Stimulated activated naive CD4-positive, alpha-beta T cell (primary cell): ENCODE measurements around the gene SEMA5A.

ENCODE experiments used
- DNase-seq, 6 experiments: peaks; one replicate each; lab custom pipeline; 2025; lab: John Stamatoyannopoulos, UW

Gene SEMA5A

GRCh38 chr5:9058666-9059065 is 487.2 kb downstream of the SEMA5A start:
- DNase-seq: no peak

- no peak for DNase-seq
Observed at GRCh38 chr5:9058161-9058560, 487.7 kb downstream of the SEMA5A start.

GRCh38 chr5:9057406-9058000 is 488.4 kb downstream of the SEMA5A start:
- no peak for DNase-seq

DNA sequence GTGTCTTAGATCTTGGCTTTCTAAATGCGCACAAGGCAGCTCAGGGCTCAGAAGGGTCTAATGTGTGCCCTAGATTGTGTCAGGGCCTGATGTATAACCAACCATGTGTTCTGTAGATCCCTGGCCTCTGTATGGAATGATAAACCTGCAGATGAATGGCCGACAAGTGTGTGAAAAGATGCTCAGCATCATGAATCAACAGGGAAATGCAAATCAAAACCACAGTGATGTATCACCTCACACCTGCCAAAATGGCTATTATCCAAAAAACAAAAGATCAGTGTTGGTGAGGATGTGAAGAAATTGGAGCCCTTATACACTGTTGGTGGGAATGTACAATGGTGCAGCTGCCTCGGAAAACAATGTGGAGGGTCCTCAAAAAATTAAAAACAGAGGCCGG is 489.8 kb downstream of the SEMA5A start:
- no peak for DNase-seq

DNA sequence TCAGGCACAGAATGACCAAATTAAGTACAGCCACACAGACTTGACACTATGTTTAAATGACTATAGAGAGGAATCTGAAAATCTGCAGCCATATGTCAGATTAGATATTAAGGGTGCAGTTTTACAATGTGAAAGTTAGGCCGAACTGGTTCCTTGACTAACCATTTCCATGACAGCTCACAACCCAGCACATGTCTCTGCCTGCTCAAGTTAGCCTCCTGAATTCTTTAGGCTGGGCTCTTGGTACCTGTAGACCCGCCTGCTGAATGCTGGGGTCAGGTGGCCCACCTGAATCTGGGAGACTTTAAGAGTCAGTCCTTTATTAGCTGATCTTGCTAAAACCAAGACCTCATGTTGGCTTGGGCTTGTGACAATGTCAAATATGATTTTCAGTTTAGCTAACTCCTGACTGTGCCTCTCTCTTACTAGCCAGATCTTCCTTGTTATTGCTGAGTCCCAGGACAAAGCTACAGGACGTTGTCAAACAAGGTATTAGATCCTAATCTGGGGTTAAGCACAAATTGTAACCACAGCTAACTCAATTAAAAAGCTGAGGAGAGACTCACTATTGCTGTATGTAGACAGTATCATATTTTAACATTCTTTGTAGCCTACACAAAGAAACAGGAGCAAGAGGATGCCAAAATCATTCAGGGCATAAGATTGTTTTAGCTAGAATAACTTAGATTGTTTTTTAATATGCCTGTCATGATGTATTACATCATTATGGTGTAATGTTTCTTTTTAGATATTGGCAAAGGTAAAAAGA is 490.9 kb downstream of the SEMA5A start:
- no peak for DNase-seq

GRCh38 chr5:9054322-9054721 is 491.6 kb downstream of the SEMA5A start:
- DNase-seq: no peak

DNA sequence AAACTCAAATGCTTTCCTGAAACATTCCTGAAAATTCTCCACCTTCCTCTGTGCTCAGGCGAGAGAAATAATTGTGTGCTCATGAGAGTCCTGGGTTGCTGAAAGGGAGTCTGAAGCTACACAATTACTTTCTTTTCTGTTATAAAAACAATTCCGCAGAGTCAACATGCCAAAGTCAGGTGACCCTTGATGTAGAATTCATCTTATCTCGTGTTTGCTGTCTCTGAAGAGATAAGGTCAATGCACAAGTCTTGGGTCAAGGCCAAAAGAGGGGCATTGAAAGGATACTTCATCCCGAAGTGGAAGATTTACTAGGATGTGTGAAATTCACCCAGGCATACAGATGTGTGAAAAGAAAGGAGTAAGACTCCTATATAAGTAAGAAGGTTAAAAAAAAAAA is 493.5 kb downstream of the SEMA5A start:
- no peak for DNase-seq

- DNase-seq: no peak
Observed at GRCh38 chr5:9051779-9052178, 494.1 kb downstream of the SEMA5A start.

DNA sequence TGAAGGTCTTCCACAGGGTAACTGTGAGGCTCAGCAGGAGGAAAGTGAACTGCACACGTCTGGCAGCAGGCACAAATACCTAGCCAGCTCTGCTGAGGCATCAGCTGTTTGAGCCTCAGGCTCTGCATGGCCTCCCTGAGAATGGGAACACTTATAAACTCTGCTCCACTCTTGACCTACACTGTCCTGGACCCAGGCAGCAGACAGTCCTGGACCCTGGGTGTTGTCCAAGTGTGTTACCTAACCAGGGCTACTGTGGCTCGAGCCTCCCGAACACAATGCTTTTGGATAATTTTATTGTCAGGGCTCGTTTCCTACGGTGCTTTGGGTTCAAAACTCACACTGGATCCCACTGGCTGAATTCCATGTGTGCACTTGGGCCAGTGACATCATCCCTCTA is 497.9 kb downstream of the SEMA5A start:
- DNase-seq: no peak

DNA sequence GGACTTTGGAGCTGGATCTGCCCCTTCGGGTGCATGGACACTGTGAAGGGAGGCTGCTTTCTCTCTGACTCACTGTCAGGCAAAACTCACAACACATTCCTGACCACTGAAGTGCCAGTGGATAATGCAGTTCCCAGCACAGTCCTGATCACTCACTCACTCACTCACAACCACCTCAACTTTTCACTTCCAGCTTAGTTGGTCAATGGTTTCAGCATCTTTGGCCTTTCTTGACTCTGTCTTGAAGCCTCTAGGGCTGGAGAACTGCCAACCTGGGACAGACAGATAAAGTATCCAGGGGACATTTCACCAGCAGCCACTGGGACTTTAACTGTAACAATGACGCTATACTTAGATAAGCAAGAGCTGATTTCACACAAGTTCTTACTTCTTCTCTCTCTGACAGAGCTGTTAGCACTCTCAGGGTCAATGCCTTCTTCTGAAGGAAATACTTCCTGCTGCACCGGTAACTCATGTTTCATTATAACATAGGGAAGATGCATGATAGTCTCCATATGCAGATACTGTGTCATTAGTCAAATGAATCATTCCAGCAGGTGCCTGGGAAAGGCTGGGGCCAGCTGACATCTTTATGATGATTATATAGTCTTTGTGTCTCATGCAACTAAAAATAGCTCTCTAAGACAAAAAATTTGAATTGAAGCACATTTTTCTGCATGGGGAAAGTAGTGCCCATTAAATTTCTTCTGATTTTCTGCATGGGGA is 499.0 kb downstream of the SEMA5A start:
- DNase-seq: no peak

GRCh38 chr5:9045946-9046345 is 499.9 kb downstream of the SEMA5A start:
- DNase-seq: no peak

GRCh38 chr5:9042241-9042640 is 503.6 kb downstream of the SEMA5A start:
- no peak for DNase-seq

GRCh38 chr5:9040475-9040874 is 505.4 kb downstream of the SEMA5A start:
- no peak for DNase-seq

DNA sequence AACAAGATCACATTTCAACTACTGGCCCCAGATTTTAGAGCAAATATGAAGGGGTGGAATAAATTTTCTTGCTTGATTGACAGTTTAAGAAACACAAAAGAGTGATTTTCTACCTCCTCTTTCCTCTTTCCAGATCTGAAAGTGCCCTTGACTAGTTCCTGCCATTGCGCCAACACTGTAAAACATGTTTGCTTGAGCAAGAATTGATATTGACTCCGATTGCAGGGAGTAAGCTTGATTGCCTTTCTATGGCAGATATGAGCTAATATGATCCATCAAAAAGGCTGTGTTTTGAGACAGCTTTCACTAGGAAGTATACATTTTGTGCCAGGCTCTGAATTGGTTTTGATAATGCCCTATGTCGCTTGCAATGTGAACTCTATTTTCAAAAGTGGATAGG is 508.8 kb downstream of the SEMA5A start:
- DNase-seq: no peak

DNA sequence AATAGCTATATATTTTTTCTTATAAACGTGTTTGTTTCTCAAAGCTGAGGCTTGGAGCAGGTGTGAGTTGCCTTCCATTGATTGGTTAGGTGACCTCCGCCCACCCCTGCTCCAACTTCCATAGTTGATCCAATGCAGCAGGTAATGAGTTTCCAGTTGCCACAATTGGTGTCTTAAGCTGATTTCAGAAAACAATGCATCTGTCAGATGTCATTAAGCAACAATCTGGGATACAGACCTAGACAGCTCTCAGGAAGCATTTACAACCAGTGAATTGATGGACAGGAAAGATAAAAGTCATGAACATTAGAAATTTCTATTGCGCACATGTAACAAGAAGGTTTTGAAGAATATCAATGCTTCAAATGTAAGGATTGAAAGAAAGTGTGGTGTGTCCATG is 510.5 kb downstream of the SEMA5A start:
- no peak for DNase-seq

DNA sequence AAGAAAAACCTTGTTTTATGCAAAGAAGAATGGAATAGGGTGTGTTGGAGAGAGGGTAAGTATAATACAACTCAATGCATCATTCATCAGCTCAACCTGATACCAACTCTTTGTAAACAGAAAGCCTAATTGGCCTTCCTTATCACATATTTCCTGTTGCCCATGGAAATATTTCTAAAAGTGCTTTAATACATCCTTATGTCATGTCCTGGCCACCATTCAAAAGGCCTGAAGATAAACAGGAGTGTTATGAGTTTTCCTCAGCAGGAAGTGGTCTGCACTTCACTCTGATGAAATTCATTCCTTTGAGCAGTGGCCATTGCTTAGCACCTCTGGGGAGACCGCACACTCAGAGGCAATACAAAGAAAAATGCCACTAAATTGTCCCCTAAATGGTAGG is 511.2 kb downstream of the SEMA5A start:
- no peak for DNase-seq

- no peak for DNase-seq
Observed at GRCh38 chr5:9033524-9033923, 512.4 kb downstream of the SEMA5A start.

DNA sequence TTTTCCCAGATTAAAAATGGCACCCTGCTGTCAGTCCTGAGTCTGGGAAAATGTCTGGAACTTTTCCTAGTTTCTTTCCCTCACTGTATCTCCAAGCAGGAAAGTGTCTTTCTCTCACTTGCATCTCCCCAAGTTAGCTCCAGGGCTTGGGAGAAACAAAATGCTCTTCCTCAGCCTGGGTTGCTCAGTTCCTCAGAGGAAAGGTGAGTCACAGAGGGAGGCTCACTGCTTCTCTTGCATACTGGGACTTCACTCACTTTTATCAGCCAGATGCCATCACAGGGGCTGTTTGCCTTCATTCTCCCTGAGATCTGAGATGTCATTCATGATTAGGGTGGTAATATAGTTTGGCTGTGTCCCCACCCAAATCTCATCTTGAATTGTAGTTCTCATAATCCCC is 519.9 kb downstream of the SEMA5A start:
- no peak for DNase-seq

DNA sequence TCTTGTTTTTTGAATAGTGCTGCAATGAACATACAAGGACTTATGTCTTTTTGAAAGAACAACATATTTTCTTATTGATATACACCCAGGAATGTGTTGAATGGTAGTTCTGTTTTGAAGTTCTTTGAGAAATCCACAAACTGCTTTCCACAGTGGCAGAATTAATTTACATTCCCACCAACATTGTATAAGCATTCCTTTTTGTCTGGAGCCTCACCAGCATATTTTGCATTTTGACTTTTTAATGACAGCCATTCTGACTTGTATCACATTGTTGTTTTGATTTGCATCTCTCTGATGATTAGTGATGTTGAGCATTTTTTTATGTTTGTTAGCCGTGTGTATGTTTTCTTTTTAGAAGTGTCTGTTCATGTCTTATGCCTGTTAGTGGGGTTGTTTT is 524.9 kb downstream of the SEMA5A start:
- DNase-seq: no peak

DNA sequence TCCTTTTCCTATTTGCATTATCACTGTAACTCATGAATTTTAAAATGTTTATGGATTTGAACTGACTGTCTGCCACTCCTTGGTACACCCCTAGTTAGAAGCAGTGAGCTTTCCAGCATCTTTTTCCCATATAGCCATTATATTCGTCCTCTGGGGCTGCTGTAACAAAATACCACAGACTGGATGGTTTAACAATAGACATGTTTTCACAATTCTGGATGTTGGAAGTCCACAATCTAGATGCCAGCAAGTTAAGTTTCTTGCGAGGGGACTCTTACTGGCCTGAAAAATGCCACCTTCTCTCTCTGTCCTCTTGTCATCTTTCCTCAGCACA is 530.0 kb downstream of the SEMA5A start:
- no peak for DNase-seq

GRCh38 chr5:9015260-9015936 is 530.5 kb downstream of the SEMA5A start:
- DNase-seq: no peak

- DNase-seq: no peak
Observed at GRCh38 chr5:9013147-9013546, 532.7 kb downstream of the SEMA5A start.
